ENCODE data around the gene EFNA5.

DNA sequence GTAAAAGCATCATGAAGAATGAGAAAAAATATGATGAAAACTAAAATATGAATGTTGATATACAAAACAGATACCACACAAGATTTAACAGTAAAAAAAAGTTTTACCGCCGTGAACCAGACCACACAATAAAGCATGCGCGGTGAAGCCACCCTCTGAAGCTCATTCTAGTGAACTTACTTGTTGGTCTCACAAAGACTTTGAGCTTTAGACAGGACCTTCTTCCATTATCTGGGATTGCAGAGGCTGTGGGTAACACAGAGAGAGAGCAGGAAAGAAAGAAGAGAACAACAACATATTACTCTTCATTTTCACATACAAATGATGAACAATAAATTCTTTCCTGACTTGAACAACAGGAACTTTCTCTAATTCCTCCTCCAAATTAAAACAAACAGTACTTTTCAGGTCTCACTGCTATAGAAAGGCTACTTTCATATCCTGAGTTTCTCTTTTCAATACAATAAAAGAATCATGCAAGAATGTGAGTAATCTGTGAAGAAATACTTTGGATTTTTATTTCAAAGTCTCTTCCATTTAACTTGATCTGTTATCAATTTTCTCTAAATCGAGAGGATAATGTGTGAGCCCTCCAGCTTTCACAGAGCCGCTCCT, 283.1 kb downstream of the EFNA5 start:
- TF ChIP-seq, protein P1, sequence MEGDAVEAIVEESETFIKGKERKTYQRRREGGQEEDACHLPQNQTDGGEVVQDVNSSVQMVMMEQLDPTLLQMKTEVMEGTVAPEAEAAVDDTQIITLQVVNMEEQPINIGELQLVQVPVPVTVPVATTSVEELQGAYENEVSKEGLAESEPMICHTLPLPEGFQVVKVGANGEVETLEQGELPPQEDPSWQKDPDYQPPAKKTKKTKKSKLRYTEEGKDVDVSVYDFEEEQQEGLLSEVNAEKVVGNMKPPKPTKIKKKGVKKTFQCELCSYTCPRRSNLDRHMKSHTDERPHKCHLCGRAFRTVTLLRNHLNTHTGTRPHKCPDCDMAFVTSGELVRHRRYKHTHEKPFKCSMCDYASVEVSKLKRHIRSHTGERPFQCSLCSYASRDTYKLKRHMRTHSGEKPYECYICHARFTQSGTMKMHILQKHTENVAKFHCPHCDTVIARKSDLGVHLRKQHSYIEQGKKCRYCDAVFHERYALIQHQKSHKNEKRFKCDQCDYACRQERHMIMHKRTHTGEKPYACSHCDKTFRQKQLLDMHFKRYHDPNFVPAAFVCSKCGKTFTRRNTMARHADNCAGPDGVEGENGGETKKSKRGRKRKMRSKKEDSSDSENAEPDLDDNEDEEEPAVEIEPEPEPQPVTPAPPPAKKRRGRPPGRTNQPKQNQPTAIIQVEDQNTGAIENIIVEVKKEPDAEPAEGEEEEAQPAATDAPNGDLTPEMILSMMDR (IDR thresholded peaks at IDR 0.05): no peak
- no peak for TF ChIP-seq ZFX (IDR thresholded peaks at IDR 0.05; ENCODE audit: borderline replicate concordance)

All from 22Rv1 (cell line).